H1 (cell line): ENCODE data around the gene ZYG11B. TPM values are rescaled to one million over a fixed set of nuclear protein-coding genes. Genes with fewer than 3 reads are reported as not detected.

Source experiments
- CTCF ChIA-PET: fragments of 300-600 bp; sonication (Branson Sonifier 250); formaldehyde crosslinking; loops from one replicate; lab custom pipeline; 2021; ENCODE audit not compliant: partially characterized antibody; lab: Charles Lee
- POLR2A ChIA-PET: fragments of 300-600 bp; sonication (Branson Sonifier 250); formaldehyde crosslinking; loops from one replicate; lab custom pipeline; 2021; ENCODE audit warnings: inconsistent platforms; ENCODE audit not compliant: partially characterized antibody; lab: Charles Lee
- DNase-seq, 2 experiments: peaks; one replicate each; pipeline versions ENCODE4 v3.0.0 to v3.0.0-alpha.2; 2010 to 2022; ENCODE audit warnings: low spot score in 2 of 2, low read depth in 1 of 2, mixed read lengths in 1 of 2
- FAIRE-seq: peaks from 2 replicates; lab custom pipeline; 2011; peaks lifted over from hg19 to GRCh38; lab: Jason Lieb, UNC
- H2AFZ ChIP-seq: 2 replicates; pipeline ENCODE4 v1.8.1; 2012; ENCODE audit warnings: low read length, inconsistent platforms
- H2AK5ac ChIP-seq: 2 replicates; pipeline ENCODE4 v1.6.1; 2013; ENCODE audit warnings: low read depth, low read length
- H2BK120ac ChIP-seq: replicated peaks from 2 replicates; pipeline ENCODE3; 2013; ENCODE audit warnings: low read depth, low read length, inconsistent platforms
- H2BK12ac ChIP-seq: 2 replicates; pipeline ENCODE4 v1.6.1; 2013; ENCODE audit warnings: low read depth, low read length
- H2BK15ac ChIP-seq: 2 replicates; pipeline ENCODE4 v1.6.1; 2013; ENCODE audit warnings: low read length
- H2BK20ac ChIP-seq: 2 replicates; pipeline ENCODE4 v1.6.1; 2013; ENCODE audit warnings: low read length
- H2BK5ac ChIP-seq: 2 replicates; pipeline ENCODE4 v1.6.1; 2013; ENCODE audit warnings: low read depth, low read length
- H3K14ac ChIP-seq: 2 replicates; pipeline ENCODE4 v1.6.1; 2013; ENCODE audit warnings: inconsistent platforms; ENCODE audit not compliant: insufficient read length
- H3K18ac ChIP-seq: 2 replicates; pipeline ENCODE4 v1.6.1; 2013; ENCODE audit warnings: low read length; ENCODE audit errors: extremely low read depth
- H3K23ac ChIP-seq: 2 replicates; pipeline ENCODE4 v1.6.1; 2013; ENCODE audit warnings: inconsistent platforms; ENCODE audit not compliant: insufficient read length
- H3K23me2 ChIP-seq: 2 replicates; pipeline ENCODE4 v1.6.1; 2013; ENCODE audit warnings: low read depth, low read length
- H3K27ac ChIP-seq: 2 replicates; pipeline ENCODE4 v1.6.1; 2011; ENCODE audit warnings: low read depth, low read length, inconsistent platforms
- H3K27me3 ChIP-seq, 4 experiments: replicated peaks in 1 of 4; 1 replicate in 1 of 4; 2 replicates in 3 of 4; pipeline versions ENCODE4 v1.6.1 to v1.8.1; 2011 to 2013; ENCODE audit warnings: low read length in 3 of 4, mild to moderate bottlenecking in 3 of 4, inconsistent platforms in 2 of 4, mixed read lengths in 2 of 4, moderate library complexity in 1 of 4; ENCODE audit not compliant: control insufficient read depth in 3 of 4, insufficient read depth in 3 of 4; ENCODE audit errors: extremely low read depth in 1 of 4
- H3K36me3 ChIP-seq, 4 experiments: 2 replicates each; pipeline versions ENCODE4 v1.6.1 to v1.8.1; 2011 to 2013; ENCODE audit warnings: mild to moderate bottlenecking in 4 of 4, low read length in 3 of 4, moderate library complexity in 2 of 4, control low read depth in 1 of 4, inconsistent platforms in 1 of 4; ENCODE audit not compliant: insufficient read depth in 4 of 4, control insufficient read depth in 2 of 4
- H3K4ac ChIP-seq: replicated peaks from 2 replicates; pipeline ENCODE3; 2013; ENCODE audit warnings: low read length, low read depth, mixed read lengths, inconsistent platforms; ENCODE audit not compliant: insufficient read length
- H3K4me1 ChIP-seq, 4 experiments: replicated peaks in 1 of 4; 1 replicate in 1 of 4; 2 replicates in 3 of 4; pipeline versions ENCODE4 v1.6.1 to v1.8.1; 2011 to 2013; ENCODE audit warnings: low read length in 3 of 4, inconsistent platforms in 2 of 4, mixed read lengths in 1 of 4; ENCODE audit not compliant: insufficient read depth in 4 of 4, control insufficient read depth in 3 of 4
- H3K4me2 ChIP-seq, 2 experiments: 2 replicates each; pipeline versions ENCODE4 v1.6.1 to v1.8.1; 2011 to 2013; ENCODE audit warnings: low read depth in 2 of 2, low read length in 2 of 2, control low read depth in 1 of 2, inconsistent platforms in 1 of 2, mild to moderate bottlenecking in 1 of 2; ENCODE audit not compliant: insufficient read depth in 1 of 2
- H3K4me3 ChIP-seq, 4 experiments: fragments of 200-600, 300-600 bp in 1 of 4; sonication (generic), shearing (Covaris generic), sonication (Bioruptor Twin) in 1 of 4; 2 replicates each; pipeline versions ENCODE4 v1.5.1 to v1.8.1; 2011 to 2016; ENCODE audit warnings: low read length in 4 of 4, low read depth in 3 of 4, control low read depth in 2 of 4, inconsistent platforms in 2 of 4, mild to moderate bottlenecking in 2 of 4, mixed read lengths in 1 of 4, moderate library complexity in 1 of 4; ENCODE audit not compliant: insufficient read depth in 2 of 4; ENCODE audit errors: extremely low read depth in 1 of 4
- H3K56ac ChIP-seq: replicated peaks from 2 replicates; pipeline ENCODE3; 2013; ENCODE audit warnings: low read depth, mild to moderate bottlenecking, mixed read lengths, low read length, inconsistent platforms; ENCODE audit not compliant: insufficient read length
- H3K79me1 ChIP-seq: 2 replicates; pipeline ENCODE4 v1.6.1; 2013; ENCODE audit warnings: low read depth, low read length, control low read depth
- H3K79me2 ChIP-seq, 2 experiments: 2 replicates each; pipeline versions ENCODE4 v1.6.1 to v1.8.1; 2012 to 2013; ENCODE audit warnings: low read length in 2 of 2, mild to moderate bottlenecking in 2 of 2, inconsistent platforms in 1 of 2; ENCODE audit not compliant: insufficient read depth in 2 of 2, control insufficient read depth in 1 of 2
- H3K9ac ChIP-seq, 4 experiments: replicated peaks in 1 of 4; 1 replicate in 1 of 4; 2 replicates in 3 of 4; pipeline versions ENCODE4 v1.6.1 to v1.8.1; 2011 to 2013; ENCODE audit warnings: low read depth in 3 of 4, low read length in 3 of 4, control low read depth in 2 of 4, mild to moderate bottlenecking in 2 of 4, moderate library complexity in 2 of 4, inconsistent platforms in 1 of 4; ENCODE audit errors: extremely low read depth in 1 of 4
- H3K9me3 ChIP-seq, 2 experiments: 2 replicates each; pipeline versions ENCODE4 v1.6.1 to v1.8.1; 2012 to 2013; ENCODE audit warnings: mild to moderate bottlenecking in 2 of 2, moderate library complexity in 2 of 2, control low read depth in 1 of 2, inconsistent platforms in 1 of 2, low read depth in 1 of 2, low read length in 1 of 2, mixed read lengths in 1 of 2; ENCODE audit not compliant: insufficient read depth in 2 of 2
- H4K20me1 ChIP-seq, 2 experiments: replicated peaks in 1 of 2; 2 replicates each; pipeline versions ENCODE3 to v1.8.1; 2011 to 2013; ENCODE audit warnings: inconsistent platforms in 2 of 2, low read length in 2 of 2, mild to moderate bottlenecking in 1 of 2; ENCODE audit not compliant: insufficient read depth in 2 of 2, control insufficient read depth in 1 of 2
- H4K5ac ChIP-seq: 2 replicates; pipeline ENCODE4 v1.6.1; 2013; ENCODE audit warnings: low read length, low read depth, mixed read lengths, inconsistent platforms; ENCODE audit not compliant: insufficient read length
- H4K8ac ChIP-seq: 2 replicates; pipeline ENCODE4 v1.8.0; 2013; ENCODE audit warnings: mild to moderate bottlenecking, moderate library complexity, low read length, inconsistent platforms; ENCODE audit not compliant: insufficient read depth; ENCODE audit errors: extremely low read depth
- H4K91ac ChIP-seq: replicated peaks from 2 replicates; pipeline ENCODE3; 2013; ENCODE audit warnings: low read length, mixed read lengths, inconsistent platforms; ENCODE audit not compliant: insufficient read length
- ATF2 ChIP-seq: IDR thresholded peaks from 2 replicates; pipeline ENCODE4 v1.6.1; 2012; ENCODE audit warnings: low read length, inconsistent platforms
- CHD1 ChIP-seq: IDR thresholded peaks from 2 replicates; pipeline ENCODE4 v1.6.1; 2012; ENCODE audit warnings: low read depth, low read length, improper control_type of control experiment
- E2F6 ChIP-seq: IDR thresholded peaks from 2 replicates; pipeline ENCODE4 v1.6.1; 2012; ENCODE audit warnings: inconsistent platforms
- HDAC2 ChIP-seq, 2 experiments: fragments of 300-600 bp in 1 of 2; sonication (generic) in 1 of 2; IDR thresholded peaks; 2 replicates each; pipeline ENCODE4 v1.6.1; 2011 to 2012; ENCODE audit warnings: low read depth in 2 of 2, low read length in 2 of 2, mild to moderate bottlenecking in 2 of 2, moderate library complexity in 2 of 2, borderline replicate concordance in 1 of 2, inconsistent platforms in 1 of 2
- JUND ChIP-seq: IDR thresholded peaks from 2 replicates; pipeline ENCODE4 v1.6.1; 2011; ENCODE audit warnings: mild to moderate bottlenecking, improper control_type of control experiment, low read length
- POLR2AphosphoS5 ChIP-seq: IDR thresholded peaks from 2 replicates; pipeline ENCODE4 v1.6.1; 2011; ENCODE audit warnings: low read depth, low read length
- POU5F1 ChIP-seq: IDR thresholded peaks from 2 replicates; pipeline ENCODE4 v1.6.1; 2011; ENCODE audit warnings: low read depth, mild to moderate bottlenecking, low read length, moderate library complexity
- RNF2 ChIP-seq: fragments of 200-900, 300-1000 bp; sonication (generic); IDR thresholded peaks from 2 replicates; pipeline ENCODE4 v1.7.1; 2016; ENCODE audit warnings: borderline replicate concordance, low read depth, mild to moderate bottlenecking, antibody characterized with exemption, low read length; ENCODE audit not compliant: poor library complexity, severe bottlenecking; ENCODE audit errors: missing control alignments
- SIRT6 ChIP-seq: IDR thresholded peaks from one replicate; pipeline ENCODE4 v1.7.1; 2012; ENCODE audit warnings: low read length, inconsistent platforms
- SP1 ChIP-seq: IDR thresholded peaks from 2 replicates; pipeline ENCODE4 v1.6.1; 2011; ENCODE audit warnings: low read depth, low read length
- TAF7 ChIP-seq: optimal IDR thresholded peaks from 2 replicates; pipeline ENCODE3; 2011; ENCODE audit warnings: low read depth, mild to moderate bottlenecking, inconsistent platforms, low read length, moderate library complexity, borderline replicate concordance
- WGBS, 2 experiments: shearing (Covaris generic) in 1 of 2; methylation state at CpG; one replicate each; pipeline versions ENCODE4 v1.1.6 to v1.1.7; 2013 to 2015; ENCODE audit warnings: low lambda C conversion rate in 2 of 2, mixed read lengths in 2 of 2, inconsistent platforms in 1 of 2, low coverage in 1 of 2, missing lambda C conversion rate in 1 of 2; ENCODE audit not compliant: insufficient replicate concordance in 2 of 2, insufficient coverage in 1 of 2, insufficient read length in 1 of 2; ENCODE audit errors: extremely low coverage in 1 of 2, missing lambda C conversion rate in 1 of 2; 5-methylcytosine and 5-hydroxymethylcytosine counted together
- polyA plus RNA-seq, 7 experiments: library from polyadenylated mRNA; depleted of rRNA in 3 of 7; stranded (reverse) in 5 of 7; unstranded in 2 of 7; fragments of >200 nt in 5 of 7; fragments of 200-250 nt in 2 of 7; gene quantifications; 1 replicate in 5 of 7; 2 replicates in 1 of 7; 4 replicates in 1 of 7; pipeline versions ENCODE4 v1.2.1 to v1.2.3, GENCODE V29; 2011 to 2013; ENCODE audit warnings: missing spikeins in 2 of 7, mixed read lengths in 2 of 7
- total RNA-seq: library from RNA; stranded (reverse); fragmentation: NEBNext Ultra II Directional; extraction: Animal tissue kit (Norgen Biotek cat#: 25700); gene quantifications from 2 replicates; pipeline ENCODE4 v1.2.1, GENCODE V29; 2021

The ZYG11B gene
- total and polyA plus RNA-seq, 2 of the 8 experiments (the other 6 are each of a cell fraction or from before 2014, with no cell fraction given): 4.4 to 20.9 TPM

GRCh38 chr1:52692697-52693096, 33.6 kb upstream of the ZYG11B start:
- H2BK5ac ChIP-seq: no peak overlapping the region
- no peaks in the 10 kb centered on the region for H3K9me3 ChIP-seq
- H3K27ac ChIP-seq: no peak overlapping the region
- no peak overlapping the region for H4K91ac ChIP-seq
- H4K8ac ChIP-seq: no peak overlapping the region
- DNase-seq: no peak
- H3K36me3 ChIP-seq: peaks cover 10 to 52% (median 24%) of the 10 kb centered on the region in 4 experiments
- no peak overlapping the region for H3K4ac ChIP-seq
- no peak overlapping the region for H3K18ac ChIP-seq
- 91% methylated on average over 4 of the region's 4 CpGs; no CpG with 5 or more reads in 1 of the 2 experiments for WGBS, 2 experiments
- no peak overlapping the region for H2BK120ac ChIP-seq
- H3K23me2 ChIP-seq: peaks cover under 1% of the 10 kb centered on the region; the same call in 1 of the 2 replicates
- H3K4me1 ChIP-seq: peaks cover 0 to 3% (median under 1%) of the 10 kb centered on the region in 4 experiments; a peak in 3 of 7 replicates
- no peak overlapping the region for H3K4me3 ChIP-seq
- H3K79me1 ChIP-seq: peaks cover 14% of the 10 kb centered on the region; the same call in 1 of the 2 replicates
- H3K14ac ChIP-seq: no peak overlapping the region
- FAIRE-seq: no peak
- no peak overlapping the region for H2BK12ac ChIP-seq
- H3K79me2 ChIP-seq: peaks cover 16 to 51% of the 10 kb centered on the region in 2 experiments
- H2BK15ac ChIP-seq: no peak overlapping the region
- no peak overlapping the region for H3K9ac ChIP-seq
- POLR2A ChIA-PET: interaction anchor here (1.4 kb wide), 1 partner anchor 11 kb away, joined by 3 read pairs; no protein-coding TSS in a partner anchor
- no peak overlapping the region for H2AFZ ChIP-seq
- no peak overlapping the region for H2AK5ac ChIP-seq
- no peak overlapping the region for H4K5ac ChIP-seq
- H3K56ac ChIP-seq: no peak overlapping the region
- CTCF ChIA-PET: interaction anchor here (0.6 kb wide), 1 partner anchor 18 kb away, joined by 3 read pairs; no protein-coding TSS in a partner anchor
- no peak overlapping the region for H3K4me2 ChIP-seq
- no peaks in the 10 kb centered on the region for H3K27me3 ChIP-seq
- H4K20me1 ChIP-seq: peaks cover 1 to 9% of the 10 kb centered on the region in 2 experiments
- H2BK20ac ChIP-seq: no peak overlapping the region
- H3K23ac ChIP-seq: no peak overlapping the region
- TF ChIP-seq ATF2: no peak
- TF ChIP-seq SP1: no peak
- no peak for TF ChIP-seq POU5F1
- no peak for TF ChIP-seq HDAC2 (IDR thresholded peaks at IDR 0.05; ENCODE audit: borderline replicate concordance in 1 of 2, low read depth in 2 of 2, low read length in 2 of 2)
- no peak for TF ChIP-seq JUND
- TF ChIP-seq TAF7: no peak
- TF ChIP-seq POLR2AphosphoS5: no peak
- no peak for TF ChIP-seq RNF2
- TF ChIP-seq E2F6: no peak
- no peak for TF ChIP-seq SIRT6
- TF ChIP-seq CHD1: no peak
